ENCODE results near the gene PPARD. TPM values are rescaled to one million over a fixed set of nuclear protein-coding genes. Genes with fewer than 3 reads are reported as not detected.
A peak's percentile ranks its signal among the peaks of the same experiment; 100 is the strongest.

The PPARD gene
- total RNA-seq, 1 experiment from 2014 or later, result 38.4 TPM

GRCh38 chr6:35474131-35474941, 132.0 kb downstream of the PPARD start:
- no TSS peak for BruUV-seq (replicated peaks)
- no peak overlapping the region for H3K9ac ChIP-seq (ENCODE audit: low read length)
- intact Hi-C loops (cut with micrococcal nuclease), result no loop called here
- RAD21 ChIA-PET (ENCODE audit: low non-redundant PET in 1 of 2, low total read pairs in 2 of 2, uncharacterized antibody in 2 of 2, unreplicated experiment in 2 of 2), result interaction anchor here in 1 of 2 experiments (1.3 kb wide), 1 partner anchor 23 kb away, joined by 3 read pairs; no protein-coding TSS in a partner anchor
- peaks cover 16 to 31% of the 10 kb centered on the region in 2 experiments; a peak in 3 of 4 replicates for H3K36me3 ChIP-seq (ENCODE audit: control insufficient read depth in 1 of 2, insufficient read depth in 2 of 2, low read length in 2 of 2)
- DNase-seq (ENCODE audit: low read depth, low spot score), result no peak
- no peaks in the 10 kb centered on the region for H3K27me3 ChIP-seq (ENCODE audit: insufficient read depth, low read length)
- TF ChIP-seq ZBTB33 (IDR thresholded peaks at IDR 0.05; ENCODE audit: extremely low read depth, insufficient replicate concordance, low read length), result no peak
- TF ChIP-seq ATF3 (IDR thresholded peaks at IDR 0.05), result no peak
- no peak for TF ChIP-seq RAD21 (IDR thresholded peaks at IDR 0.05; ENCODE audit: low read depth)
- TF ChIP-seq CTCF (IDR thresholded peaks at IDR 0.05 in 2 of 3, conservative IDR thresholded peaks at IDR 0.05 in 1 of 3; ENCODE audit: borderline replicate concordance in 1 of 3, insufficient read depth in 1 of 3, low read depth in 2 of 3, low read length in 2 of 3), result no peak
- TF ChIP-seq SIN3A (IDR thresholded peaks at IDR 0.05; ENCODE audit: low read depth), result no peak
- TF ChIP-seq YY1 (IDR thresholded peaks at IDR 0.05; ENCODE audit: extremely low read depth, insufficient replicate concordance, low read depth, low read length), result no peak
- H3K27ac ChIP-seq (ENCODE audit: low read depth, low read length), result peak overlapping the region; percentile 46
- CTCF ChIA-PET, result interaction anchor here (1.6 kb wide), 1 partner anchor 133 kb away, joined by 5 read pairs; no protein-coding TSS in a partner anchor
- H3K4me3 ChIP-seq (replicated peaks in 1 of 2; ENCODE audit: low read depth in 1 of 2, low read length in 2 of 2), result no peak overlapping the region
- H3K9me3 ChIP-seq (ENCODE audit: control insufficient read depth in 1 of 2, insufficient read depth in 1 of 2, low read depth in 1 of 2, low read length in 2 of 2), result no peaks in the 10 kb centered on the region
- peak; percentile 26 for ATAC-seq
- no peak overlapping the region for H3K4me2 ChIP-seq (ENCODE audit: low read length)
- peaks cover 11 to 24% of the 10 kb centered on the region in 2 experiments; a peak in 3 of 4 replicates for H3K4me1 ChIP-seq (ENCODE audit: control insufficient read depth in 1 of 2, insufficient read depth in 2 of 2, low read length in 2 of 2)
- peaks cover 36% of the 10 kb centered on the region; the same call in 1 of the 2 replicates for H4K20me1 ChIP-seq (ENCODE audit: insufficient read depth)
- POLR2A ChIA-PET, result interaction anchor here (0.6 to 4.1 kb wide), 3 partner anchors 12 to 308 kb away, joined by 4 to 48 read pairs (median 4); no protein-coding TSS in a partner anchor
- H3K79me2 ChIP-seq (ENCODE audit: insufficient read depth, low read length), result peaks cover 30% of the 10 kb centered on the region
- H2AFZ ChIP-seq (ENCODE audit: low read depth, low read length, poor library complexity, severe bottlenecking), result no peak overlapping the region
- H3K9me2 ChIP-seq (ENCODE audit: insufficient read depth), result no peaks in the 10 kb centered on the region
